GM12865 (cell line): ENCODE results near the gene MT1F.

Experiments
- DNase-seq: peaks from one replicate; pipeline ENCODE4 v3.0.0; 2010; ENCODE audit warnings: low read depth
- H3K4me3 ChIP-seq: 2 replicates; pipeline ENCODE4 v1.5.1; 2011; ENCODE audit warnings: mild to moderate bottlenecking, low read depth, low read length, control low read depth
- TF ChIP-seq, protein P1 (sequence below): IDR thresholded peaks from 2 replicates; pipeline ENCODE4 v1.5.1; 2011; ENCODE audit warnings: low read length, control low read depth, low read depth, inconsistent platforms; ENCODE audit not compliant: insufficient read depth; ENCODE audit errors: missing control alignments

The MT1F gene

GRCh38 chr16:56647641-56648431 is 9.9 kb upstream of the MT1F start:
- H3K4me3 ChIP-seq, result no peak overlapping the region
- no peak for DNase-seq
- TF ChIP-seq, protein P1, sequence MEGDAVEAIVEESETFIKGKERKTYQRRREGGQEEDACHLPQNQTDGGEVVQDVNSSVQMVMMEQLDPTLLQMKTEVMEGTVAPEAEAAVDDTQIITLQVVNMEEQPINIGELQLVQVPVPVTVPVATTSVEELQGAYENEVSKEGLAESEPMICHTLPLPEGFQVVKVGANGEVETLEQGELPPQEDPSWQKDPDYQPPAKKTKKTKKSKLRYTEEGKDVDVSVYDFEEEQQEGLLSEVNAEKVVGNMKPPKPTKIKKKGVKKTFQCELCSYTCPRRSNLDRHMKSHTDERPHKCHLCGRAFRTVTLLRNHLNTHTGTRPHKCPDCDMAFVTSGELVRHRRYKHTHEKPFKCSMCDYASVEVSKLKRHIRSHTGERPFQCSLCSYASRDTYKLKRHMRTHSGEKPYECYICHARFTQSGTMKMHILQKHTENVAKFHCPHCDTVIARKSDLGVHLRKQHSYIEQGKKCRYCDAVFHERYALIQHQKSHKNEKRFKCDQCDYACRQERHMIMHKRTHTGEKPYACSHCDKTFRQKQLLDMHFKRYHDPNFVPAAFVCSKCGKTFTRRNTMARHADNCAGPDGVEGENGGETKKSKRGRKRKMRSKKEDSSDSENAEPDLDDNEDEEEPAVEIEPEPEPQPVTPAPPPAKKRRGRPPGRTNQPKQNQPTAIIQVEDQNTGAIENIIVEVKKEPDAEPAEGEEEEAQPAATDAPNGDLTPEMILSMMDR, result no peak

DNA sequence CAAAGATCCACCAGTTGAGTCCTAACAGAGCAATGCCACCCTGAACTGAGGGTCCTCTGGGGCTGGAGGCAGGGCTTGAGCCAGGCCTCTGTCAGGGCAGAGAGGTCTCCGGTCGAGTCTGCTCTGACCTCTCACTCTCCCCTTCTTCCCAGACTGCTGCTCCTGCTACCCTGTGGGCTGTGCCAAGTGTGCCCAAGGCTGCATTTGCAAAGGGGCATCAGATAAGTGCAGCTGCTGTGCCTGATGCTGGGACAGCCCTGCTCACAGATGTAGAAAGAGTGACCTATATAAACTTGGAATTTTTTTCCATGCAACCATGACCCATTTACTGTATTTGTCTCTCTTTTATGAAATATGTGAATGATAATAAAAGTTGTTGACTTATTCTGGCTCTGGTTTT is 8.5 kb upstream of the MT1F start:
- TF ChIP-seq, protein P1, result no peak
- H3K4me3 ChIP-seq, result no peak overlapping the region
- no peak for DNase-seq

DNA sequence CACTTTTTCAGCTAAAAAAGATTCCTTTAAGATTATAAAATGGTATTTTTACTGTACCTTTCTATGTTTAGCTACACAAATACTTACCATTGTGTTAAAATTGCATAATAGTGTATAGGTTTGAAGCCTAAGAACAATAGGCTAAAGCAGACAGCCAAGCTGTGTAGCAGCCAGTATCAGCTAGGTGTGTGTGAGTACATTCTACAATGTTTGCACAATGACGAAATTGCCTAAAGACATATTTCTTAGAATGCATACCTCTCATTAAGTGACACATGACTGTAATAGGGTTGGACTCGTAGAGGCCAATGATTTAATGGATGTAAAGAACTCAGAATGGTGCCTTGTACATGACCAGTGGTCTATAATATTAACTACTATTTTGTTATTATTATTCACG is 7.9 kb upstream of the MT1F start:
- TF ChIP-seq, protein P1, result no peak
- DNase-seq, result no peak
- H3K4me3 ChIP-seq, result no peak overlapping the region

DNA sequence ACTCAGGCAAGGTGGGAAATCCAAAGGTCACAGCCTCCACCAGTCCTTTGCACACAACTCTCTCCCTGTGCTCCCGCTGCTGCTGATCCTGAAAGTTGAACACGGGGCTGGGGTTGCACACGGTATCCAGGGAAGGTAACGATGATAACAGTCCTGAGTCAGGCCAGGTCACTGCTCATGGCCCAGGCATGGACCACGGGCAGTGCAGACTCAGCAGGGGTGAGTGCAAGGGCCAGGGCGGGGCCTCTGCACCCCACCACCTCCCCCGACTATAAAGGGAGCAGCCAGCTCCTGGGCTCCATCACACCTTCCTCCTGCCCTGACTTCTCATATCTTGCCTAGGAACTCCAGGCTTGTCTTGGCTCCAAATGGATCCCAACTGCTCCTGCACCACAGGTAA is 6.2 kb upstream of the MT1F start, which contains the start of gene MT1B:
TSS of gene MT1B (plus strand) at position 301 of the 400 bp plus-strand sequence. CDS start at position 369, 68 bp downstream.
- no peak for DNase-seq
- H3K4me3 ChIP-seq, result no peak within 1 kb of the TSS
- TF ChIP-seq, protein P1, result no peak

DNA sequence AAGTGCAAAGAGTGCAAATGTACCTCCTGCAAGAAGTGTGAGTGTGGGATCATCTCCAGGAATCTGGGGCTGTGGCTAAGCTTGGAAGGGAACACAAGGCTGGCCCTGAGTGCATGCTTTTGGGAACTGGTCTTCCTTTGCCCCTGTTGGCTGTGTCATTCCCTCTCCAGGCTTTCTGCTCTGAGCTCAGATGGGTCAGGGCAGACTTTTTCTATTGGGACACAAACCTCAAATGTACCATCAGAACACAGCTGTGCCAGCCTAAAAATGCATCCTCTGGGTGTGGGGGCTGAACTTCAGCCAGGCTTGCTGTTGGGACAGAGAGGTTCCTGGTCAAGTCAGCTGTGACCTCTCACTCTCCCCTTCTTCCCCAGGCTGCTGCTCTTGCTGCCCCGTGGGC is 5.2 kb upstream of the MT1F start:
- no peak overlapping the region for H3K4me3 ChIP-seq
- TF ChIP-seq, protein P1, result no peak
- no peak for DNase-seq

DNA sequence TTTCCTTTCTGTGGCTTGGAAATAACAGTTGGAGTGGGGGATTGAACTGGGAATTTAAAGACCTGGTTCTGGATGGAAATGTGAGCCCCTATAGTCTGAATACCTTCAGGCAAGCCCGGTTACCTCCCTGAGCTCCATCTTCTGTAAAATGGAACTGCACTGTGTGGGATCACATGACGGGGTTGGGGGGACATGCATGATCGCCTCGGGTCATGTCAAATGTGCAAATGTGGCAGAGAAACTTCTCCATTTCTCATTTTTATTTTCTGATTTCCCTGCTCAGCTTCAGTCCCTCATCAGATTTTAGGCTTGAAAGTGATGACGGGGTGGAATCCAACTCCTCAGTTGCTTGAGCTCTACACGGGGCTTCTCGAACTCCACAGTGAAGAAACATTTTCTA is 4.5 kb upstream of the MT1F start:
- TF ChIP-seq, protein P1, result no peak
- no peak overlapping the region for H3K4me3 ChIP-seq
- no peak for DNase-seq
